DND-41 (cell line): Measurements from ENCODE around the gene FLOT1.

ENCODE experiments used
- ATAC-seq: fragments of 200-7000 bp; cut with Tn5 transposase; 3 replicates; pipeline ENCODE4 v1.9.1; 2021; ENCODE audit warnings: low read depth; ENCODE audit not compliant: insufficient read depth
- DNase-seq: peaks from one replicate; pipeline ENCODE4 v3.0.0-alpha.2; 2020
- H2AFZ ChIP-seq: 2 replicates; pipeline ENCODE4 v1.6.0; 2012; ENCODE audit warnings: low read depth, low read length
- H3K27ac ChIP-seq: 2 replicates; pipeline ENCODE4 v1.5.1; 2012; ENCODE audit warnings: low read length, inconsistent platforms
- H3K27me3 ChIP-seq: fragments of 200-600 bp; sonication (generic); 2 replicates; pipeline ENCODE4 v1.6.0; 2012; ENCODE audit warnings: low read length, mild to moderate bottlenecking, inconsistent platforms; ENCODE audit not compliant: insufficient read depth, poor library complexity
- H3K36me3 ChIP-seq: 2 replicates; pipeline ENCODE4 v1.5.1; 2012; ENCODE audit warnings: low read length, inconsistent platforms; ENCODE audit not compliant: insufficient read depth
- H3K4me1 ChIP-seq: 2 replicates; pipeline ENCODE4 v1.5.1; 2012; ENCODE audit warnings: mild to moderate bottlenecking, low read length; ENCODE audit not compliant: insufficient read depth
- H3K4me2 ChIP-seq: 2 replicates; pipeline ENCODE4 v1.6.0; 2012; ENCODE audit warnings: mild to moderate bottlenecking, moderate library complexity, low read length, inconsistent platforms; ENCODE audit not compliant: insufficient read depth
- H3K4me3 ChIP-seq, 2 experiments: fragments of 200-600 bp in 1 of 2; shearing (Covaris generic) in 1 of 2; 2 replicates each; pipeline ENCODE4 v1.5.1; 2012 to 2016; ENCODE audit warnings: inconsistent platforms in 2 of 2, low read length in 2 of 2, mild to moderate bottlenecking in 2 of 2, low read depth in 1 of 2, moderate library complexity in 1 of 2
- H3K79me2 ChIP-seq: 2 replicates; pipeline ENCODE4 v1.6.0; 2012; ENCODE audit warnings: low read length, inconsistent platforms; ENCODE audit not compliant: insufficient read depth
- H3K9ac ChIP-seq: 2 replicates; pipeline ENCODE4 v1.6.0; 2012; ENCODE audit warnings: low read depth, mild to moderate bottlenecking, inconsistent platforms, low read length, moderate library complexity
- H3K9me3 ChIP-seq: 2 replicates; pipeline ENCODE4 v1.5.1; 2012; ENCODE audit warnings: low read length, moderate library complexity, mild to moderate bottlenecking, inconsistent platforms; ENCODE audit not compliant: insufficient read depth, severe bottlenecking
- H4K20me1 ChIP-seq: 2 replicates; pipeline ENCODE4 v1.6.0; 2012; ENCODE audit warnings: low read length; ENCODE audit not compliant: insufficient read depth
- CTCF ChIP-seq: IDR thresholded peaks from 2 replicates; pipeline ENCODE4 v1.5.1; 2012; ENCODE audit warnings: borderline replicate concordance, low read length, moderate library complexity, mild to moderate bottlenecking; ENCODE audit not compliant: poor library complexity, severe bottlenecking; ENCODE audit errors: extremely low read depth
- EZH2 ChIP-seq: IDR thresholded peaks from 3 replicates; pipeline ENCODE4 v1.6.1; 2012; ENCODE audit warnings: borderline replicate concordance, low read depth, mild to moderate bottlenecking, moderate library complexity, low read length, inconsistent platforms; ENCODE audit not compliant: severe bottlenecking

FLOT1 gene

GRCh38 chr6:30754631-30755030 is 12.1 kb upstream of the FLOT1 start:
- Histone ChIP-seq H4K20me1 (no peaks in the 10 kb centered on the region), H3K36me3 (no peaks in the 10 kb centered on the region), H3K9ac (no peak overlapping the region), H3K4me1 (no peaks in the 10 kb centered on the region), H3K9me3 (no peaks in the 10 kb centered on the region), H3K4me3 (no peak overlapping the region), H3K27me3 (no peaks in the 10 kb centered on the region), H3K27ac (no peak overlapping the region), H3K4me2 (no peak overlapping the region), H2AFZ (no peak overlapping the region), H3K79me2 (no peaks in the 10 kb centered on the region)
- TF ChIP-seq EZH2 (no peak), CTCF (no peak)
- DNase-seq (no peak), ATAC-seq (no peak)

- ATAC-seq = 0 out of 3 replicates have a peak, but pooled peaks have one; percentile 29
- H3K4me3 ChIP-seq = no peak overlapping the region
- TF ChIP-seq EZH2 = no peak
- TF ChIP-seq CTCF = no peak
- no peaks in the 10 kb centered on the region for H4K20me1 ChIP-seq
- no peak overlapping the region for H3K4me2 ChIP-seq
- DNase-seq = no peak
- 0 out of 2 replicates have a peak, but pooled peaks cover 7% of the 10 kb centered on the region for H3K4me1 ChIP-seq
- H3K79me2 ChIP-seq = no peaks in the 10 kb centered on the region
- no peaks in the 10 kb centered on the region for H3K27me3 ChIP-seq
- no peak overlapping the region for H2AFZ ChIP-seq
- H3K27ac ChIP-seq = no peak overlapping the region
- no peaks in the 10 kb centered on the region for H3K36me3 ChIP-seq
- H3K9me3 ChIP-seq = no peaks in the 10 kb centered on the region
- no peak overlapping the region for H3K9ac ChIP-seq
Observed at GRCh38 chr6:30752157-30752927, 9.9 kb upstream of the FLOT1 start.

GRCh38 chr6:30750379-30750668 is 7.8 kb upstream of the FLOT1 start:
- Histone ChIP-seq H3K4me2 (no peak overlapping the region), H3K27me3 (no peaks in the 10 kb centered on the region), H3K9ac (no peak overlapping the region), H3K27ac (no peak overlapping the region), H3K36me3 (no peaks in the 10 kb centered on the region), H3K9me3 (no peaks in the 10 kb centered on the region), H2AFZ (no peak overlapping the region), H3K4me3 (no peak overlapping the region), H4K20me1 (no peaks in the 10 kb centered on the region), H3K4me1 (0 out of 2 replicates have a peak, but pooled peaks cover 7% of the 10 kb centered on the region), H3K79me2 (no peaks in the 10 kb centered on the region)
- DNase-seq (no peak), ATAC-seq (no peak)
- no peak for TF ChIP-seq EZH2
- no peak for TF ChIP-seq CTCF
